G401 (cell line): ENCODE data around the gene BRD7. TPM values are rescaled to one million over a fixed set of nuclear protein-coding genes. Genes with fewer than 3 reads are reported as not detected.
A peak's percentile ranks its signal among the peaks of the same experiment; 100 is the strongest.
"Not testable (repeated sequence)": the region's sequence is repeated elsewhere in the genome, so short reads cannot be mapped to it uniquely, and the experiment has no call there.

Experiments
- DNase-seq: peaks from one replicate; pipeline ENCODE4 v3.0.0-alpha.2; 2015; ENCODE audit warnings: low spot score
- in situ Hi-C: cut with HindIII; loops from 2 replicates; pipeline ENCODE4 v1.10.0; 2016; ENCODE audit warnings: low sequenced_read_pairs, mixed read lengths
- total RNA-seq: library from RNA; depleted of rRNA; stranded (reverse); fragments of >200 nt; shearing (Covaris generic); gene quantifications from 2 replicates; pipeline ENCODE4 v1.2.3, GENCODE V29; 2014

BRD7 gene
- total RNA-seq, 1 experiment from 2014 or later = 55.5 TPM

GRCh38 chr16:50365791-50366575 lies 2.8 kb downstream of the BRD7 start:
- in situ Hi-C loops = no loop called here
- DNase-seq = no peak

GRCh38 chr16:50363656-50364055 lies 5.1 kb downstream of the BRD7 start:
- in situ Hi-C loops = no loop called here
- DNase-seq = no peak

- in situ Hi-C loops = no loop called here
- peak; percentile 78 for DNase-seq
Measured at GRCh38 chr16:50360779-50361178, 8.0 kb downstream of the BRD7 start.

GRCh38 chr16:50360033-50360778 lies 8.6 kb downstream of the BRD7 start:
- in situ Hi-C loops = no loop called here

GRCh38 chr16:50359626-50360025 lies 9.2 kb downstream of the BRD7 start:
- no peak for DNase-seq
- in situ Hi-C loops = no loop called here

More at GRCh38 chr16:50360033-50360778, 8.6 kb downstream of the BRD7 start:
- DNase-seq = peak; percentile 41

- in situ Hi-C loops = no loop called here
- DNase-seq = no peak
Measured at GRCh38 chr16:50354629-50355456, 13.9 kb downstream of the BRD7 start.

- DNase-seq = no peak
- in situ Hi-C loops = no loop called here
Measured at GRCh38 chr16:50354082-50354481, 14.7 kb downstream of the BRD7 start.

- DNase-seq = no peak
- in situ Hi-C loops = no loop called here
Measured at GRCh38 chr16:50351952-50352351, 16.8 kb downstream of the BRD7 start.

- DNase-seq = no peak
- in situ Hi-C loops = no loop called here
Measured at GRCh38 chr16:50351116-50351515, 17.7 kb downstream of the BRD7 start.

- DNase-seq, in situ Hi-C loops: not testable (repeated sequence)
Measured at GRCh38 chr16:50345210-50345609, 23.6 kb downstream of the BRD7 start.

GRCh38 chr16:50343566-50343965 lies 25.2 kb downstream of the BRD7 start:
- in situ Hi-C loops, DNase-seq: not testable (repeated sequence)

GRCh38 chr16:50340578-50340977 lies 28.2 kb downstream of the BRD7 start:
- in situ Hi-C loops = no loop called here

GRCh38 chr16:50338371-50339231 lies 30.2 kb downstream of the BRD7 start:
- in situ Hi-C loops = no loop called here
- DNase-seq = no peak

More at GRCh38 chr16:50340578-50340977, 28.2 kb downstream of the BRD7 start:
- no peak for DNase-seq

- no peak for DNase-seq
- in situ Hi-C loops = no loop called here
Measured at GRCh38 chr16:50336884-50337283, 31.9 kb downstream of the BRD7 start.

GRCh38 chr16:50335196-50335958 lies 33.4 kb downstream of the BRD7 start:
- in situ Hi-C loops = no loop called here
- no peak for DNase-seq

GRCh38 chr16:50334106-50334975 lies 34.4 kb downstream of the BRD7 start:
- no peak for DNase-seq
- in situ Hi-C loops = no loop called here

- in situ Hi-C loops = no loop called here
- no peak for DNase-seq
Measured at GRCh38 chr16:50332599-50332998, 36.2 kb downstream of the BRD7 start.
